Esophagus muscularis mucosa (tissue), 4 donors: Measurements from ENCODE around the gene MRPL33. TPM values are rescaled to one million over a fixed set of nuclear protein-coding genes. Genes with fewer than 3 reads are reported as not detected.

Experiments
- DNase-seq: peaks from one replicate; pipeline ENCODE4 v3.0.0-alpha.2; 2017; ENCODE audit errors: extremely low spot score
- H3K27ac ChIP-seq, 4 donors: fragments of 200-600 bp; sonication (generic); replicated peaks in 1 of 4; 1 replicate in 3 of 4; 2 replicates in 1 of 4; pipeline ENCODE4 v1.5.1; 2016 to 2019; ENCODE audit warnings: mild to moderate bottlenecking in 1 of 4
- H3K27me3 ChIP-seq, 4 donors: fragments of 200-600 bp; sonication (generic); one replicate each; pipeline versions ENCODE4 v1.5.1 to v1.6.0; 2016 to 2019
- H3K36me3 ChIP-seq, 4 donors: fragments of 200-600 bp; sonication (generic); one replicate each; pipeline ENCODE4 v1.5.1; 2016 to 2019
- H3K4me1 ChIP-seq, 4 donors: fragments of 200-600 bp; sonication (generic); one replicate each; pipeline ENCODE4 v1.5.1; 2016 to 2019
- H3K4me3 ChIP-seq, 4 donors: fragments of 200-600 bp; sonication (generic); 1 replicate in 2 of 4; 2 replicates in 2 of 4; pipeline ENCODE4 v1.5.1; 2016 to 2019; ENCODE audit warnings: mild to moderate bottlenecking in 4 of 4, moderate library complexity in 1 of 4
- H3K9me3 ChIP-seq, 4 donors: fragments of 200-600 bp; sonication (generic); 1 replicate in 3 of 4; 2 replicates in 1 of 4; pipeline ENCODE4 v1.5.1; 2016 to 2019
- EP300 ChIP-seq: sonication (generic); formaldehyde crosslinking; IDR thresholded peaks from one replicate; pipeline ENCODE4 v1.6.1; 2017; ENCODE audit warnings: antibody characterized with exemption
- POLR2A ChIP-seq: fragments of 450-650 bp; IDR thresholded peaks from one replicate; pipeline ENCODE4 v1.6.1; 2017; ENCODE audit warnings: antibody characterized with exemption, moderate library complexity, mild to moderate bottlenecking, low read depth
- POLR2AphosphoS5 ChIP-seq, 2 donors: sonication (generic); formaldehyde crosslinking; IDR thresholded peaks; one replicate each; pipeline ENCODE4 v1.6.1; 2017; ENCODE audit warnings: antibody characterized with exemption in 2 of 2
- WGBS: methylation state at CpG from one replicate; pipeline ENCODE4 v1.1.5; 2018; 5-methylcytosine and 5-hydroxymethylcytosine counted together
- intact Hi-C: fragments of 100-400 bp; cut with DNase I; formaldehyde crosslinking; loops from one replicate; pipeline ENCODE4 v1.15.1; 2023
- total RNA-seq, 4 donors: library from RNA; depleted of rRNA; stranded (reverse); fragments of >200 nt; gene quantifications; one replicate each; pipeline versions ENCODE4 v1.1.0 to v1.2.1, GENCODE V29; 2016
- TF ChIP-seq, protein P1 (sequence below), 3 experiments: fragments of 200-600 bp in 2 of 3; fragments of 450-650 bp in 1 of 3; sonication (generic) in 2 of 3; IDR thresholded peaks; one replicate each; pipeline ENCODE4 v1.5.1; 2017 to 2019; ENCODE audit warnings: antibody characterized with exemption in 3 of 3, mild to moderate bottlenecking in 2 of 3, moderate library complexity in 1 of 3

MRPL33 gene
- total RNA-seq, 4 donors from 2014 or later: 283 to 500 (median 345) TPM

DNA sequence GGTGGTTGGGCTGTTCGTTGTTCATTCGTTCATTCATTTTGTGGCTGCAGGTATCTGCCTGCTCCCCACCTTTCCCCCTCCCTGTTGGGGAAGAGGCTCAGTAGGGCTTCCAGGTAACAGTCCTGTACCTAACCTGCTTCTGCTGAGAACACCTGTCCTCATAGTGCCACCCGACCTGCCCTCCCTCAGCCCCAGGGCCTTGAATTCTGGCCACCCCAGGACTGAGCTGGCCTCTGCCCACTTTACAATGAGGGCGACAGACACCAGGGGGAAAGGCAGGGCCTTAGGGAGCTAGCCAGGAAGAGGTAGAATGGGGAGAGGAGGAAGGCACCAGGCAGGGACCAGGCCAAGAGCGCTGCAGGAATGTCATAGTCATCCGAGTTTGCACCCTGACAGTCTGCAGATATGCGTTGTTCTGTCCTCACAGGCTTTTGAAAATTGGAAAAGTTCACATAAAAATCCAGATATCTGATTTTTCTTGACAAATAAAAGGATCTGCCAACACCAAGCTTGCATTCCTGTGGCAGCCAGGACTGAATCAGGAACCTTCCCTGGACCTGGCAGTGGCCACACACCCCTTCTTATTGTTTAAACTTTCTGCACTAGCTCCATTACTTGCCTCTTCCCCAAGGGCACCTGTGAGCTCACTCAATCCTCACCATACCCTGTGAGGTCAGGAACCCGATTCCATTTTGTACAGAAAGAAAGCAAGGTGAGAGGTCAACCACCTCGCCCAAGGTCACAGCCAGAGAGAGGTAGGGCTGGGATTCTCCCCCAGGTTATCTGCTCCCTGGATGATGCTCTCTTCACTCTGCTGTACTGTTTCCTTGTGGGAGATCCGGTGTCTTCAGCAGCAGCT is 35.3 kb upstream of the MRPL33 start:
- Histone ChIP-seq H3K4me3 (peak overlapping the region; percentile 52 to 62 (median 61)), H3K9me3 (no peaks in the 10 kb centered on the region), H3K27ac (peak overlapping the region; percentile 82 to 85 (median 84)), H3K27me3 (no peaks in the 10 kb centered on the region), H3K36me3 (no peaks in the 10 kb centered on the region), H3K4me1 (peaks cover 27 to 39% (median 33%) of the 10 kb centered on the region in 4 donors)
- intact Hi-C loops: no loop called here
- TF ChIP-seq, protein P1, sequence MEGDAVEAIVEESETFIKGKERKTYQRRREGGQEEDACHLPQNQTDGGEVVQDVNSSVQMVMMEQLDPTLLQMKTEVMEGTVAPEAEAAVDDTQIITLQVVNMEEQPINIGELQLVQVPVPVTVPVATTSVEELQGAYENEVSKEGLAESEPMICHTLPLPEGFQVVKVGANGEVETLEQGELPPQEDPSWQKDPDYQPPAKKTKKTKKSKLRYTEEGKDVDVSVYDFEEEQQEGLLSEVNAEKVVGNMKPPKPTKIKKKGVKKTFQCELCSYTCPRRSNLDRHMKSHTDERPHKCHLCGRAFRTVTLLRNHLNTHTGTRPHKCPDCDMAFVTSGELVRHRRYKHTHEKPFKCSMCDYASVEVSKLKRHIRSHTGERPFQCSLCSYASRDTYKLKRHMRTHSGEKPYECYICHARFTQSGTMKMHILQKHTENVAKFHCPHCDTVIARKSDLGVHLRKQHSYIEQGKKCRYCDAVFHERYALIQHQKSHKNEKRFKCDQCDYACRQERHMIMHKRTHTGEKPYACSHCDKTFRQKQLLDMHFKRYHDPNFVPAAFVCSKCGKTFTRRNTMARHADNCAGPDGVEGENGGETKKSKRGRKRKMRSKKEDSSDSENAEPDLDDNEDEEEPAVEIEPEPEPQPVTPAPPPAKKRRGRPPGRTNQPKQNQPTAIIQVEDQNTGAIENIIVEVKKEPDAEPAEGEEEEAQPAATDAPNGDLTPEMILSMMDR (IDR thresholded peaks at IDR 0.05): no peak
- no peak for TF ChIP-seq EP300
- TF ChIP-seq POLR2A: no peak
- TF ChIP-seq POLR2AphosphoS5 (IDR thresholded peaks at IDR 0.05): no peak
- no peak for DNase-seq
- 93% methylated on average over 10 of the region's 10 CpGs for WGBS

DNA sequence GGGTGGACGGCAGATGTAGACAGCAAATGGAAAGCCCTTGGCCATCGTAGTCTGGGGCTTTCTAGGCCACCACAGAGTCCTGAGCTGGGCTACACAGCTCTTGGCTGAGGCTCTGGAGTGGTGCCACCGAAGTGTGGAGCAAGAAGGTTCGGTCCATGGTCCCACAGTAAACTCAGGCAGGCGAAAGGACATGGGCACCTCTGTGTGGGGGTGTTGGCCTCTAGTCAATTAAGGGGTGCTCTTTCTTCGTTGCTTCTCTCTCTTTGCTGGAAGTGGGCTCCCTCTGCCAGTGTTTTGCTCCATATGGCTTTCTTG is 34.7 kb upstream of the MRPL33 start:
- intact Hi-C loops: no loop called here
- no peak for TF ChIP-seq EP300
- TF ChIP-seq, protein P1 (IDR thresholded peaks at IDR 0.05): no peak
- TF ChIP-seq POLR2AphosphoS5 (IDR thresholded peaks at IDR 0.05): no peak
- H3K4me1 ChIP-seq: peaks cover 27 to 39% (median 33%) of the 10 kb centered on the region in 4 donors
- H3K27ac ChIP-seq: peak overlapping the region; percentile 82 to 85 (median 84)
- no peaks in the 10 kb centered on the region for H3K36me3 ChIP-seq
- no peak overlapping the region for H3K4me3 ChIP-seq
- DNase-seq: no peak
- H3K9me3 ChIP-seq: no peaks in the 10 kb centered on the region
- H3K27me3 ChIP-seq: no peaks in the 10 kb centered on the region
- WGBS: 91% methylated on average over 5 of the region's 6 CpGs

DNA sequence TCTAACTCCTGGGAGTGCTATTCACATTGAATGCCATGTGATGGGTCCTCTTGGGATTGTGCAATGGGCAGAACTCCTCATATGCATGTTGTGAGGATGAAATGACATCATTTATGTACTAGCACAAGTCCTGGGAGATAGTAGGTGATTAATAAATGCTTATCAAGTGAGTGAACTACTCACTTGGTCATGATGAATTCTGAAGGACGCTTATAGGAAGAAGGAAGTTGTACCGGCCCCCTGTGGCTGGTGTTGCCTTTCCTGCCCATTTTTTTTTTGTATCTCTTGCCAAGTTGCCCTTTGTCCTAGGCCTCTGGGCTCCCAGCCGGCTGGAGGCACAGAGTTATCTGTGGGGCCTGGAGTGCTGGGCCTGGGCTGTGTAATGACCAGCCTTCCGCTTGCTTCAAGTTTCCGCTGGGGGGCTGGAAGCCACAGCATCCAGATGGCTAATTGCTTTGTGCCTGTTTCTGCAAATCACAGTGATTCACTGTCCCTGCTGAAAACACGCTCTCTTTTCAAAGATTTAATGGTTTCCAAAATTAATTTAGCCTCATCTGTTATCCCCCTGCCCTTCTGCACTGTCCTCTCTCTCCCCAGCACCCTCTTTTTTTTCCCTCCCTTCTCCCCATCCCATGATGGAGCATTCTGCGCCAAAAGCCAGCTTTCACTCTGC is 33.7 kb upstream of the MRPL33 start:
- no peak for DNase-seq
- Histone ChIP-seq H3K4me3 (no peak overlapping the region), H3K4me1 (peaks cover 27 to 39% (median 33%) of the 10 kb centered on the region in 4 donors), H3K27ac (peak overlapping the region; percentile 82 to 85 (median 84)), H3K9me3 (no peaks in the 10 kb centered on the region), H3K27me3 (no peaks in the 10 kb centered on the region), H3K36me3 (no peaks in the 10 kb centered on the region)
- TF ChIP-seq POLR2AphosphoS5 (IDR thresholded peaks at IDR 0.05) (peak; percentile 39 to 42), EP300 (no peak), POLR2A (no peak)
- TF ChIP-seq, protein P1 (IDR thresholded peaks at IDR 0.05): no peak
- WGBS: 74% methylated on average over 6 of the region's 7 CpGs
- intact Hi-C loops: no loop called here

DNA sequence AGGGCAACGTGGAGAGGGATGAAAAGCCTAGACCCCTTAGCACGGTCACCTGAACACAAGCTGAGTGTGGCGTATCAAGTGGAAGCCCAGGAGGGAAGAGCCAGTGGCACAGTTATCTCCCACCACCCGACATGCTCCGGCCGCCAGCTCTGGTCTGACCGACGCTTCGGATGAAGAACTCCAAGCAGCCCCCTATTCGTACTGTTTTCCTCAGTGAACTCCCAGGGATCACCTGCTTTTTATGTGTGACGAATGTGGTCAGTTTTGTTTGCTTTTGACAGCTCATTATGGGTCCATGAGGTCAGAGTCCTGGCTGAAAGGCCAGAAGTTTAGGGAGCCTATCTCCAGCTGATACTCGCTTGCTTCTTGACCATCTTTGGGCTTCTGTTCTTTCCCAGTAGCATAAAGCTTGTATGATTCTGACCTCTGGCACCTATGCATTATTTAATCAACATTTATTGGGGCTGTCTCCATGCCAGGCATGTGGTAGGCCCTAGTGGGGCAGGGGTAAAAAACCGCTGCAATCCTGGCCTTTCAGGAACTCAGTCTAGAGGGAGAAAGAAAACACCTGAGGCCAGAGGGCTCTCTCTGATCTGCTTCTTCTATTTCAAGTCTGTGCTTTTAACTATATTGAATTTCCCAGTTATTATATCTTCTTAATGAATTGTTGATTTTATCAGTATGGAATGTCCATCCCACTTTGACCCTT is 33.0 kb upstream of the MRPL33 start:
- TF ChIP-seq POLR2A (no peak), POLR2AphosphoS5 (IDR thresholded peaks at IDR 0.05) (no peak), EP300 (no peak)
- TF ChIP-seq, protein P1 (IDR thresholded peaks at IDR 0.05): no peak
- WGBS: 87% methylated on average over 13 of the region's 13 CpGs
- DNase-seq: no peak
- H3K4me3 ChIP-seq: no peak overlapping the region
- intact Hi-C loops: no loop called here
- peaks cover 27 to 39% (median 33%) of the 10 kb centered on the region in 4 donors for H3K4me1 ChIP-seq
- no peaks in the 10 kb centered on the region for H3K36me3 ChIP-seq
- H3K9me3 ChIP-seq: no peaks in the 10 kb centered on the region
- H3K27me3 ChIP-seq: no peaks in the 10 kb centered on the region
- peak overlapping the region; percentile 30 to 85 (median 84) for H3K27ac ChIP-seq
